RCC 7860 (cell line): ENCODE measurements around the gene RUFY1.
"Not testable (repeated sequence)": the region's sequence is repeated elsewhere in the genome, so short reads cannot be mapped to it uniquely, and the experiment has no call there.

Source experiments
- DNase-seq: peaks from one replicate; pipeline ENCODE4 v3.0.0-alpha.2; 2015; ENCODE audit warnings: low spot score
- FAIRE-seq: peaks from 2 replicates; lab custom pipeline; 2012; peaks lifted over from hg19 to GRCh38; lab: Jason Lieb, UNC

Gene RUFY1

DNA sequence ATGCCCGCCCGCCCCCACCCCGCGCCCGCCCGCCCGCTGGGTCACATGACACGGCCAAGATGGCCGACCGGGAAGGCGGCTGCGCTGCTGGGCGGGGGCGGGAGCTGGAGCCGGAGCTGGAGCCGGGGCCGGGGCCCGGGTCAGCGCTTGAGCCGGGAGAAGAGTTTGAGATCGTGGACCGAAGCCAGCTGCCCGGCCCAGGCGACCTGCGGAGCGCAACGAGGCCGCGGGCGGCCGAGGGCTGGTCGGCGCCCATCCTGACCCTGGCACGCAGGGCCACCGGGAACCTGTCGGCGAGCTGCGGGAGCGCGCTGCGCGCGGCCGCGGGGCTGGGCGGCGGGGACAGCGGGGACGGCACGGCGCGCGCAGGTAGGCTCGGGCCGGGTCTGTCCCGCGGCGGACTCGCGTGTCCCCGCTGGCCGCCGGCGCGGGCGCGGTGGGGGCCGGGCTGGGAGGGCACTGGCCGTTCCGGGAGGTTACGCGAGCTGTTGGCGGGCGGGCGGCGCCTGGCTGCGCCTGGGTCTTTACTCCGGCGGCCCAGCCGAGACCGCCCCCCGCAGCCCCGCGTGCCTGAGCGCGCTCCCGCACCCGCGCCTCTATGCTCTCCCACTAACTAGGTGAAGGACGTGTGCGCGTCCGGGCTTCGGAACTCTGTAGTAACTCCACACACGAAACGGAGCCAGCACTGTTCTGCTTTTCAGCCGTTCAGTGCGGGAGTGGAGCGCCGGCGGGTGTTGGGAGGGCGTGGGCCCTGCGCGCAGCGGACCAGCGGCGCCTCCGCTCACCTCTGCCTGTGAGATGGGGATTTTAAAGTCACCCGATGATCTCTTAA is at the start of gene RUFY1:
RUFY1 (plus strand) TSS at position 44 of the 832 bp plus-strand sequence; CDS start at position 60, 16 bp downstream.
- DNase-seq = peak; percentile 56
- no peak for FAIRE-seq

DNA sequence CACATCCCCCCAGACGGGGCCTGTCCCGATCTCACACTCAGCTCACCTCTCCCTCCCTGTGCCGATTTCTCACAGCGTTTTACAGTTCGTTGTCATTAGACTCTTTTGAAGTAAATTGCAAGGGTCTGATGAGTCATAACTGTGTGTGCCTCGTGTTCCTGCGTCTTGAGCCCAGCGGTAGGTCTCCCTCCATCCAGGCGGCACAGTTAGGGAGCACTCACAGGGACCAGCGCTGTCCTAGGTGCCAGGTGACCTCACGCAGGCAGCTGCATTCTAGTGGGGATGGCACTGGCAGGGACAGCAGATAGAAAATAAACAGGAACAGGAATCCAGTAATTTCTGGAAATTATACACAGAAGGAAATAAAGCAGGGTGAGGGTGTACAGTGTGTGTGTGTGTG is 48.4 kb upstream of the RUFY1 start:
- not testable (repeated sequence) for FAIRE-seq, DNase-seq

DNA sequence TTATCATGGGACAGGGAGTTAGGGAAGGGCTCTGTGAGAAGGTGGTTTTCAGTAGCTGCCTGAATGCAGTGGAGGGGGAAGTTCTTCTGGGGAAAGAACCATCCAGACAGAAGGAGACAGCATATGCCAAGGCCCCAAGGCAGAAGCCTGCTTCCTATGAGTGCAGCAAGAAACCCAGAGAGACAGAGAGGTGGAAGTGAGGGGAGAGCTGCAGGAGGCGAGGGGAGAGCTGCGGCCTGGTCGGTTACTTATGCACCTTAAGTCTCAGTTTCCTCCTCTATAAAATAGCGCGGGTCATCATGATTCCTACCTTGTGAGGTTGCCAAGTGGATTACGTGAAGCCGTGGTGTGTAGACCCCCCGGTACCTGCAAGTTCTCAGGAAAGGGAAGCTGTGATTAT is 47.9 kb upstream of the RUFY1 start:
- not testable (repeated sequence) for DNase-seq, FAIRE-seq

DNA sequence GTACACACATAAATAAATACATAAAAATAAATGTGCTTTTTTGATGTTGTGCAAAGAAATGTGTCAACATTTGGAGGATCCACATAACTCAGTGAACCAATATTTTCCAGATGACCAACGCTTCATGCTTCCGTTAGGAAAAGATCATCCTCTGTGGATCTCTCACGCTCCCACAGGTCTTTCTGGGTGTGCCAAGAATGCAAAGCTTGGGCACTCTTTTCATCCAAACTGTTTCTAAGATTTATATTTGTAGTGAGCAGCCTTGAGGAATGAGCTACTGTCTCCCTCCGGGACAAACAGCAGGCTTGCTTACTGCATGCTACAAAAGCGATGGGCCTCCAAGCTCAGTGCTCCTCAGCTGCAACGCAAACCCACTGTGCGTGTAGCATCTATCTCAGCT is 46.2 kb upstream of the RUFY1 start:
- FAIRE-seq (no peak), DNase-seq (no peak)

DNA sequence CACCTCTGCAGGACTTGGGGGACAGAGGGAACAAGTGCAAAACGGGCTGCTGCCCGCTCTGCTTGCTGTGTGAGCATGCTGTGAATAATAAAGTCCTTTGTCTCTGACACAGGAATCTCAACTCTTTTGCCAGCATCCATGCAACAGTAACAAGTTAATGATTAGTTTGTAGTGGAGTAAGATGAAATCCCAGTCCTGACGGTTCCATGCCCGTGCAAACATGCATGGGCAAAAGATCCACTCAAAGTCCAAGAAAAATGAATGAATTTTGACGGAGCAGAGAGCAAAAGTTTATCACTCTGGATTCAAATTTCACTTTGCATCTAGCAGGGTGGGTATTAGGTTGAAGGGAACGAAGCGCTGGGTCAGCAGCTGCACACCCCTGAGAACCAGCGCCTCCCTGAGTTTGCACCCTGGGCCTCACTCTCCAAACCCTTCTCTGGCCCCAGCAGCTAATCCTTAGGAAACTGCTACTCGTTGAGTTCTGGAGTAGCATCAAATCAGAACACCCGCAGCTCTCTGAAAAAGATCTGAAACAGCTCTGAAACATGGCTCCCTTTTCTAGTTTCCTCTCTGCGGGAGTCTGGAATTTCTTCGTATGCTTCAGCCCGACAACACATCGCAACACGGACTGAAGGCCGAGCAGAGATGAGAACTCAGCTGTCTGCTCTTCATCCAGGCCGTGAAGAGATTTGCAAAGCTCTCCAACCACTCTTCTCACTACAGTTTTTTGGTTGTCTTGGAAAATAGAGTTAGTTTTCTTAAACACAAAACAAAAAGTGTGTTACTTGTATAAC is 45.6 kb upstream of the RUFY1 start:
- no peak for FAIRE-seq
- DNase-seq = no peak

- DNase-seq (no peak), FAIRE-seq (no peak)
Measured at GRCh38 chr5:179505636-179506261, 44.6 kb upstream of the RUFY1 start.

DNA sequence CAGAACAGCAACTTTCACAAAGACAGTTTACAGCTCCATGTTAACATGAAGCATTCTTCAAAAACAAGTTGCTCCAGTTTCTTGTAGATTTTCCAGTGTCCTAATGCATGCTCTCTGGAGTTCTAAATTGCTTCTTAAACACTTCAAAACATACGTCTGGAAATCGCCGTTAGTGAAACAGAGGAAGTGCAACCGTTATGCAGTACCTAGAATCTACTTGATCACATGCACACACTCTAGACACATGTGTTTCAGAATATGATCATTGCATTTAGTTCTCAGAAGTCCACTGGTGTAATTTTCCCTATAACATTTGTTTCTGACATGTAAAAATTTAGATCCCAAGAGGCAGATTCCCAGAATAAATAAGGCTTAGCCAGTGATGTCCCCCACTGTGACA is 41.1 kb upstream of the RUFY1 start:
- no peak for FAIRE-seq
- no peak for DNase-seq

DNA sequence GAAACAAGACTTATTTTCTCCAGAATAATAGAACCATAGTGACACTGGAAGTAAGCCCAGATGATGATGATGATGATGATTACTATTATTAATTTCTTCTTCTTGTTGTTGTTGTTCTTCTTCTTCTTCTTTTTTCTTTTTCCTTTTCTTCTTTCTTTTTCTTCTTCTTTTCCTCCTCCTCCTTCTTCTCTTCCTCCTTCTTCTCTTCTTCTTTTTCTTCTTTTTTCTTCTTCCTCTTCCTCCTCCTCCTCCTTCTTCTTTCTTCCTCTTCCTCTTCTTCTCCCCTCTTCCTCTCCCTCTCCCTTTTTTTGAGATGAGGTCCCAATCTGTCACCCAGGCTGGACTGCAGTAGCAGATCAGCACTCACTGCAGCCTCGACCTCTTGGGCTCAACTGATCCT is 40.5 kb upstream of the RUFY1 start:
- DNase-seq (no peak), FAIRE-seq (no peak)

GRCh38 chr5:179512452-179513000 is 37.8 kb upstream of the RUFY1 start:
- no peak for FAIRE-seq
- DNase-seq = no peak

DNA sequence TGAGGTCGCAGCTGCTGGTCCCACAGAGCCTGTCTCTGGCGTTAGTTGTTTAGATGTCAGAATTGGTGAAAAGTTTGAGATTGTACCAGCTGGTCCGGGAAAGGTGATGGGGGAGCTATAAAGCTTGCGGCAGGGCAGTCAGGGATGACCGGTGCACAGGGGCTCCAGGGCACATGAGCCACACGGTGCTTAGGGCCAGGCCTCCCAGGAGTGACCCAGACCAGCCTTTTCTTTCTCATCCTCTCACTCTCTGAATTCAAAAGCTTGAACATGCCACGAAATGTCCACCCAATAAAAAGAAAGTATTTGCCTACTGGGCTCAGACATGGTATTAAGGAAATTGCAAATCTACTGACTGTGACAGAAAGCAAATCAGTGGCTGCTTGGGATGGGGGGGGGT is 34.9 kb upstream of the RUFY1 start:
- FAIRE-seq, DNase-seq: not testable (repeated sequence)

GRCh38 chr5:179516221-179516620 is 34.1 kb upstream of the RUFY1 start:
- FAIRE-seq (no peak), DNase-seq (no peak)

DNA sequence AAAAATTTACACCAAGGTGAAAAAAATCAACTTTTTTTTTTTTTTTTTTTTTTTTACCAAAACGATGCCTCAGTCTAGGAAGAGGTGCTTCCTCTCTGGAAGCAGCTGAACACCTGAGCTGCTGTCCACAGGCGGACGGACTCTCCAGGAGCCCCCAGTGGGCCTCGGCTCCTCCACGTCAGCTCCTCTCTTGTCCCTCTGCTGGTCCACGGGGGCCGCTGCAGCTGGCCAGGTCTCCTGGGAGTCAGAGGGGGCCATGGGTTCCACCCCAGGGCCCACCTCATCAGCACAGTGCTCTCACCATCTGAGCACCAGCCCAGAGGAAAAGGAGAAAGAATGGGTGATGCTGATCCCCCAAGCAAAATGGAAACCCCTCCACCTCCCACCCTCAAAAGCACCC is 32.6 kb upstream of the RUFY1 start:
- FAIRE-seq, DNase-seq: not testable (repeated sequence)

DNA sequence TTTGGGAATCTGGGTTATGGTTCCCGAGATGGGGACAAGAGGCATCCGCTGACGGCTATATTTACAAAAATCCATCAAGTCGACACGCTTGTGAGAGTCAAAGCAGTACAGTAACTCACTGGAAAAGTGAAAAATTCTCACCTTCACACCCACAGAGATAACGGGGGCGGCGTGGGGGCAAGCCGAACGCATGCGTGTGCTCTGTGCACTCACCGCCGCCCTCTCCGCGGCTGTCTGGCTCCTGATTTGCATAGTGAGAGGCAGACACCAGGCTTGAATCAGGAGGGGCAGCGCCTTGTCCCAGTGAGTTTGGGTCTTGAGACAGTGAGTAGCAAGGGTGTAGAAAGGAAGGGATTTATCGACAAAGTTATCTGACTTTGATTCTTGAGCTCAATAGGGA is 32.0 kb upstream of the RUFY1 start:
- DNase-seq, FAIRE-seq: not testable (repeated sequence)

- not testable (repeated sequence) for DNase-seq, FAIRE-seq
Measured at GRCh38 chr5:179519416-179520070, 30.8 kb upstream of the RUFY1 start.

DNA sequence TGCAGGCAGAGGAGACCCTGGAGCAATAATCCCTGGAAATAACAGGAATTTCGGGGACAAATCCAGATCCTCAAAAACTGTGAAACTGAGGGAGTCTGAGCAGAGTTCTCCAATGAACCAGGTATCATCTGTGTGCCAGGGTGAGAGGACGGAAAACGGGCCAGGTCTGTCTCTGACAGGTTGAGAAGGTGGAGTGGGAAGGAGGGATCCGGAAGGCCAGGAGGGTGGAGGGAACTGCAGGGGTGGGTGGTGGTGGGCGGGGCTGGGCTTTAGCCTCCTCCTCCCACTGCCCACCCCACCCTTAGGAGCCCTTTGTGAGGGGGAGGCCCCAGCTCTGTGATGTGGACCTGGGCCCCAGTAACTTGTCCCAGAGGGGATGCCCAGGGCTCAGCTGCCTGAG is 28.2 kb upstream of the RUFY1 start:
- FAIRE-seq, DNase-seq: not testable (repeated sequence)

- no peak for DNase-seq
- no peak for FAIRE-seq
Measured at GRCh38 chr5:179526978-179527377, 23.4 kb upstream of the RUFY1 start.

DNA sequence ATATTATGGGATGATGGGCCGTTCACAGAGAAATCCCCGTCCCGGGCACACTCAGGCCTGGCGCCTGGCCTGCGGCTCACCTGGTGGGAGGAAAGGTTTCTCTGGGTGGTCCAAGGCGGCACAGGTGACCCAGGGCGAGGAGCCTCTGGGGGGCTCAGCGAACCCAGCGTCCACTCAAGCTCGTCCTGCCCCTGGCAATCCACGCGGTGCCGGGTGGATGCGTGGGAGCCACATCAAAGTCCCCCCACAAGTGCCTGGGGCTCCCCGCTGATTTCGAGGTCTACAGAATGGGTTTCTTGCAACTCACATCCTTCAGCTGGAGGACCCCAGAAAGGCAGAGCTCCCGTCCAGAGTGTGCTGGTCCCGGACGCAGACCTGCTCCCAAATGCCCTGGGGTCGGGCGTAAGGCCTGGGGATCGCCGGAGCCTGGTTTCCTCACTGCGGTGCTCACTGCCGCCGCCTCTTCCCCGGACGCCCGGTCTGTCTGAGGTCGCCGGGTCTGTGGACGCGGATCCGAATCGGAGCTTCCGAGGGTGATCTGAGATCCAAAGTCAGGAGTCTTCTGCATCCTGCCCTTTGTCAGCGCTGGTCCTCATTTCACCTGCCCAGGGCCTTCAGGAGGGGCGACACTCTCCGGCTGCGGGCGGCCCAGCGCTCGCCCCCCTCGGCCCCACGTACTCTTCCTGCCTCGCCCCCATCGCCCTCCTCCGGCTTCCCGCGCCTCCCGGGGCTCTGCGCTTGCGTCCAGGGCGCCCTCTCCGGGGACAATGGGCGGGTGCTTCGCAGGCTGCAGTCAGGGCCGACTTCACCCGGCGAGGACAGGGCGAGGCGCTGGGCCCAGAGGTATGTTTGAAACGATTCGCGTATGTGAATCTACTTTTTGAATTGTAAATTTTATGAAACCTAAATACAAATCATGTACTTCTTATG is 20.0 kb upstream of the RUFY1 start:
- DNase-seq = no peak

GRCh38 chr5:179533024-179533423 is 17.3 kb upstream of the RUFY1 start:
- no peak for FAIRE-seq
- DNase-seq = no peak

More for the DNA sequence above, 20.0 kb upstream of the RUFY1 start:
- FAIRE-seq = no peak

GRCh38 chr5:179533907-179534306 is 16.4 kb upstream of the RUFY1 start:
- FAIRE-seq (no peak), DNase-seq (no peak)
